Stimulated activated memory B cell treated with anti-CD40 and anti-IgM and Interleukin-4, amounts not matched to agents 10 μg/mL and 1 μg/mL and 100 μg/mL, for 72 hours (primary cell): ENCODE measurements around the gene TRPM7.

ENCODE experiments used
- ATAC-seq: fragments of 150-1000 bp; cut with Tn5 transposase; 2 replicates; pipeline ENCODE4 v1.10.0; 2021
- H3K27ac Mint-ChIP-seq: one replicate; pipeline ENCODE4 v1.8.0; 2022; ENCODE audit warnings: mild to moderate bottlenecking, mixed read lengths
- H3K27me3 Mint-ChIP-seq: one replicate; pipeline ENCODE4 v1.8.0; 2022; ENCODE audit warnings: mixed read lengths
- H3K36me3 Mint-ChIP-seq: one replicate; pipeline ENCODE4 v1.8.0; 2022; ENCODE audit warnings: mixed read lengths
- H3K4me1 Mint-ChIP-seq: one replicate; pipeline ENCODE4 v1.8.0; 2022; ENCODE audit warnings: mixed read lengths
- H3K4me3 Mint-ChIP-seq: one replicate; pipeline ENCODE4 v1.8.0; 2022; ENCODE audit warnings: mild to moderate bottlenecking, moderate library complexity, mixed read lengths
- H3K9me3 Mint-ChIP-seq: one replicate; pipeline ENCODE4 v1.8.0; 2022; ENCODE audit warnings: mixed read lengths

Gene TRPM7

DNA sequence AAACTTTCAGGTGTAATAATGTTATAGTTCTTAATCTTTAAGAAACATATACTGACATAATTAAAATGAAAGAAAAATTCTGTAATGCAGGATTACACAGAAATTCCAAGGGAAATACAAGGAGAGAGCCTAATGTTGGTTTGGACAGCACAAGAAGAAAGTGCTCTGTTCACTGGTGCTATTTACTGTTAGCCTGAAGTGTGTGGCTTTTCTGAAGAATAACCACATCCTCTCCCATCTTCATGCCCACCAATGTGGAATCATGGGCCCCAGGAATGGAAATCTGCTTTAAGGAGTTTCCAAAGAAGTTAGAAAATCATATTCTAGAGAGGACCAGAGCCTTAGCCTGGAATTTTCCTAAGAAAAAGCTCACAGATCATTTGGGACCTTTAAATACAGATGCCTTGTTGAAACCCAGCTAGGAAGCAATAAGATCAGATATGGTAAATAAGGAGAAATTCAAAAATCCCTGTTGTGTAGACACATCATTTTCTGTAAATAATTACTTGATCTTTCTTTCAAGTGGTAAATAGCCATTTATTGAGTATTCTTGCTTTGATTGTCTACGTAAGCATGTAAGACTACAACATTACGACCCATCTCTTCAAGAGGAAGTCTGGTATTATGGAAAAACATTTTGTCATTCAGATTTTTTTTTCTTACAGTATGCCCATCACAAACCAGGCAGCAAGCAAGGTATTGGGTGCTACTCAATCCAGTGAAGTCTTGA lies 129.8 kb downstream of the TRPM7 start:
- peak; percentile 67 for ATAC-seq
- peaks cover 26% of the 10 kb centered on the region for H3K36me3 Mint-ChIP-seq
- H3K9me3 Mint-ChIP-seq, result no peaks in the 10 kb centered on the region
- H3K27me3 Mint-ChIP-seq, result no peaks in the 10 kb centered on the region
- H3K4me1 Mint-ChIP-seq, result peaks cover 8% of the 10 kb centered on the region
- peak overlapping the region; percentile 42 for H3K27ac Mint-ChIP-seq
- H3K4me3 Mint-ChIP-seq, result no peak overlapping the region

DNA sequence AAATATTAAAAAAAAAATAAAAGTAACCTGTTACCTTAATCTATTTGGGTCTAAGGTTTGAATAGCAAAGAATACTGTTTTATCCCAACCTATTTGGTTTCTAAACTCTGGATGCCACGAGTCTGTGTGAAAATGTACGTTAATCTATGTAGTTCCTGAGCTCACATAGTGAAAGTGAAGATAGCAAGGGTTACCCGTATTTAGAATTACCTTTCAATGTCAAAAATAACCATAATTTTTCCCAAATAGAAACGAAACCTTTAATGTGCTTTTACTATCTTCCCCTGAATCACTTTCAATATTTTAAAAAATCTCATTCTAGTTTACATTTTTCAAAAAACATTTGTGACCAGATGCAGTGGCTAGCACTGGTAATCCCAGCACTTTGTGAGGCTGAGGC lies 134.4 kb downstream of the TRPM7 start:
- H3K4me1 Mint-ChIP-seq, result peaks cover 7% of the 10 kb centered on the region
- H3K27ac Mint-ChIP-seq, result no peak overlapping the region
- no peak for ATAC-seq
- H3K36me3 Mint-ChIP-seq, result peaks cover 12% of the 10 kb centered on the region
- H3K9me3 Mint-ChIP-seq, result no peaks in the 10 kb centered on the region
- H3K27me3 Mint-ChIP-seq, result no peaks in the 10 kb centered on the region
- H3K4me3 Mint-ChIP-seq, result no peak overlapping the region

- no peak for ATAC-seq
- no peak overlapping the region for H3K27ac Mint-ChIP-seq
- H3K4me3 Mint-ChIP-seq, result no peak overlapping the region
- H3K9me3 Mint-ChIP-seq, result no peaks in the 10 kb centered on the region
- H3K27me3 Mint-ChIP-seq, result no peaks in the 10 kb centered on the region
- no peaks in the 10 kb centered on the region for H3K36me3 Mint-ChIP-seq
- H3K4me1 Mint-ChIP-seq, result no peaks in the 10 kb centered on the region
These were observed 137.3 kb downstream of the TRPM7 start for GRCh38 chr15:50549326-50549725.

DNA sequence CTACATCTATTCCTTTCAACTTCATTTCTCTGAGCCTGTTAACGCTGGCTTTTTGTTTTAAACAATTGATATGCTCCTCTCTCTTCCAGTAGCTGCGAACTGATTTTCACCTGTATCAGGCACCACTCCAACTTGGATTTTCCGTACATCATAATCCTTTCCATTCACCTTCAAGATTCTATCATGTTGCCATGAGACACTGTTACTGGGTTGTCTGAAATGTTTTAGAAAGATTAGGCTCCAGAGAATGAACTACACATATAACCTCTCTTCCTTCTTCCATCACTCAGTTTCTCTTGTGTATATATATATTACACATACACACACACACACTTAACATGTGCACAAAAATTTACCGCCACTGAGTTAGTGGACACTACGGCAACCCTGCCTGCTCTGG lies 140.0 kb downstream of the TRPM7 start, which contains the start of gene USP50:
Gene USP50, minus strand, starts transcription at position 101 of the 400 bp plus-strand sequence. CDS start 141 bp downstream, outside the sequence.
- Mint-ChIP-seq H3K27me3 (no peaks in the 10 kb centered on the region), H3K9me3 (no peaks in the 10 kb centered on the region), H3K36me3 (no peaks in the 10 kb centered on the region), H3K4me1 (no peaks in the 10 kb centered on the region), H3K27ac (no peak within 1 kb of the TSS), H3K4me3 (no peak within 1 kb of the TSS)
- ATAC-seq, result no peak

- no peak for ATAC-seq
- H3K36me3 Mint-ChIP-seq, result no peaks in the 10 kb centered on the region
- no peaks in the 10 kb centered on the region for H3K9me3 Mint-ChIP-seq
- H3K4me3 Mint-ChIP-seq, result no peak overlapping the region
- H3K27me3 Mint-ChIP-seq, result no peaks in the 10 kb centered on the region
- no peak overlapping the region for H3K27ac Mint-ChIP-seq
- no peaks in the 10 kb centered on the region for H3K4me1 Mint-ChIP-seq
These were observed 142.2 kb downstream of the TRPM7 start for GRCh38 chr15:50544368-50544767.

GRCh38 chr15:50543556-50543955 lies 143.0 kb downstream of the TRPM7 start:
- H3K4me1 Mint-ChIP-seq, result no peaks in the 10 kb centered on the region
- H3K4me3 Mint-ChIP-seq, result no peak overlapping the region
- no peak overlapping the region for H3K27ac Mint-ChIP-seq
- H3K27me3 Mint-ChIP-seq, result no peaks in the 10 kb centered on the region
- H3K9me3 Mint-ChIP-seq, result no peaks in the 10 kb centered on the region
- H3K36me3 Mint-ChIP-seq, result no peaks in the 10 kb centered on the region
- no peak for ATAC-seq

GRCh38 chr15:50542887-50543210 lies 143.7 kb downstream of the TRPM7 start:
- no peak for ATAC-seq
- no peaks in the 10 kb centered on the region for H3K27me3 Mint-ChIP-seq

GRCh38 chr15:50531766-50532165 lies 154.8 kb downstream of the TRPM7 start:
- H3K9me3 Mint-ChIP-seq, result peaks cover 3% of the 10 kb centered on the region
- no peak overlapping the region for H3K27ac Mint-ChIP-seq
- no peaks in the 10 kb centered on the region for H3K27me3 Mint-ChIP-seq
- H3K4me3 Mint-ChIP-seq, result no peak overlapping the region
- ATAC-seq, result no peak
- no peaks in the 10 kb centered on the region for H3K4me1 Mint-ChIP-seq
- H3K36me3 Mint-ChIP-seq, result peaks cover 5% of the 10 kb centered on the region

More at GRCh38 chr15:50542887-50543210, 143.7 kb downstream of the TRPM7 start:
- no peaks in the 10 kb centered on the region for H3K4me1 Mint-ChIP-seq
- H3K36me3 Mint-ChIP-seq, result no peaks in the 10 kb centered on the region
- H3K9me3 Mint-ChIP-seq, result no peaks in the 10 kb centered on the region
- H3K4me3 Mint-ChIP-seq, result no peak overlapping the region
- H3K27ac Mint-ChIP-seq, result no peak overlapping the region

DNA sequence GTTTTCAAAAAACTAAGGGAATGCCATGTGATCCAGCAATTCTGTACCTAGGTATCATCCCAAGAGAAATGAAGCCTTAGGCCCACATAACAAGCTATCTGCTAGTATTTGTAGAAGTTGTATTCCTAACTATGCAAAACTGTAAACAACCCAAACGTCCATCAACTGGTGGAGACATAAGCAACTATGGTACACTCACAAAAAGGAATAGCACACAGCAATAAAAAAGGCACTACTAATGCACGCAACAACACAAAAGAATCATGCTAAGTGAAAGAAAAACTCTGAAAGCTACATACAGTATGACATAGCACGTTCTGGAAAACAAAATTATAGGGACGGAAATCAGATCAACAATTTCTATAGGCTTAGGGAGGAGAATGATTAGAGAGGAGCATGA lies 155.4 kb downstream of the TRPM7 start:
- H3K4me1 Mint-ChIP-seq, result no peaks in the 10 kb centered on the region
- no peak overlapping the region for H3K4me3 Mint-ChIP-seq
- H3K27ac Mint-ChIP-seq, result no peak overlapping the region
- no peak for ATAC-seq
- H3K27me3 Mint-ChIP-seq, result no peaks in the 10 kb centered on the region
- peaks cover 5% of the 10 kb centered on the region for H3K36me3 Mint-ChIP-seq
- H3K9me3 Mint-ChIP-seq, result peaks cover 3% of the 10 kb centered on the region

DNA sequence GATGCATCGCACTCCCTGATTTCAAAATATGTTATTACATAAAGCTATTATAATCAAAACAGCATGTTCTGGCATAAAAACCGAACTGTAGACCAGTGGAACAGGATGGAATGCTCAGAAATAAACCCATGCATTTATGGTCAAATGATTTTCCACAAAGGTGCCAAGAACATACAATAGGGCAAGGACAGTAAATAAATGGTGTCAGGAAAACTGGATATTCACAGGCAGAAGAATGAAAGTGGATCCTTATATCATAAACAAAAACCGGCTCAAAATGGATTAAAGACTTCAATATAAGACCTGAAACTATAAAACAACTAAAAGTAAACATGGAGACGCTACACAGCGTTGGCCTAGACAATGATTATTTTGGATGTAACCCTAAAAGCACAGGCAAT lies 162.7 kb downstream of the TRPM7 start:
- Mint-ChIP-seq H3K27ac (no peak overlapping the region), H3K27me3 (no peaks in the 10 kb centered on the region)

DNA sequence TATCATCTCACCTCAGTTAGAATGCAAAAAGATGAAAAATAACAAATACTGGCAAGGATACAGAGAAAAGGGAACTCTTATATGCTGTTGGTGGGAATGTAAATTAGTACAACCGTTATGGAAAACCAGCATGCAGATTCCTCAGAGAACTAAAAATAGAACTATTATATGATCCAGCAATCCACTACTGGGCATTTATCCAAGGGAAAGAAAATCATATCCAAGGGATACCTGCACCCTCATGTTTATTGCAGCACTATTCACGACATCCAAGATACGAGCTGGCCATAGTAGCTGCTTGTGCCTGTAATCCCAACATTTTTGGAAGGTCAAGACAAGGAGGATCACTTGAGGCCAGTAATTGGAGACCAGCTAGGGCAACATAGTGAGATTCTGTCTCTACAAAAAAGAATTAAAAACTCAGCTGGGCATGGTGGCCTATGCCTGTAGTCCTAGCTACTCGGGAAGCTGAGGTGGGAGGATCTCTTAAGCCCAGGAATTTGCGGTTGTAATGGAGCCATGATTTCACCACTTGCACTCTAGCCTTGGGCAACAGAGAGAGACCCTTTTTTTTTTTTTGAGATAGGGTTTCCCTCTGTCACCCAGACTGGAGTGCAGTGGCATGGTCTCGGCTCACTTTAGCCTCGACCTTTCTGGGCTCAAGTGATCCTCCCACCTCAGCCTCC lies 166.7 kb downstream of the TRPM7 start:
- Mint-ChIP-seq H3K27me3 (no peaks in the 10 kb centered on the region), H3K36me3 (peaks cover 12% of the 10 kb centered on the region), H3K4me1 (no peaks in the 10 kb centered on the region), H3K4me3 (no peak overlapping the region), H3K27ac (no peak overlapping the region), H3K9me3 (peaks cover 5% of the 10 kb centered on the region)
- no peak for ATAC-seq

More for the DNA sequence above, 162.7 kb downstream of the TRPM7 start:
- Mint-ChIP-seq H3K36me3 (no peaks in the 10 kb centered on the region), H3K9me3 (peaks cover 5% of the 10 kb centered on the region), H3K4me3 (no peak overlapping the region), H3K4me1 (no peaks in the 10 kb centered on the region)
- ATAC-seq, result no peak

GRCh38 chr15:50513001-50513400 lies 173.6 kb downstream of the TRPM7 start:
- no peaks in the 10 kb centered on the region for H3K4me1 Mint-ChIP-seq
- H3K36me3 Mint-ChIP-seq, result peaks cover 31% of the 10 kb centered on the region

More at GRCh38 chr15:50513001-50513400, 173.6 kb downstream of the TRPM7 start:
- no peak overlapping the region for H3K4me3 Mint-ChIP-seq
- no peak for ATAC-seq
- peaks cover 3% of the 10 kb centered on the region for H3K9me3 Mint-ChIP-seq
- no peaks in the 10 kb centered on the region for H3K27me3 Mint-ChIP-seq
- H3K27ac Mint-ChIP-seq, result no peak overlapping the region
